Caco-2 (cell line): ENCODE measurements around the gene ATG9B. TPM values are rescaled to one million over a fixed set of nuclear protein-coding genes. Genes with fewer than 3 reads are reported as not detected.

Experiments used
- BruUV-seq: library from RNA; stranded (reverse); fragments of 400-500 nt; replicated peaks from 2 replicates; lab custom pipeline; 2021; lab: Mats Ljungman, UMichigan
- CTCF ChIA-PET: fragments of 300-600 bp; sonication (Branson Sonifier 250); formaldehyde crosslinking; loops from one replicate; lab custom pipeline; 2022; ENCODE audit warnings: antibody characterized with exemption; lab: Charles Lee
- POLR2A ChIA-PET: fragments of 300-600 bp; sonication (Branson Sonifier 250); formaldehyde crosslinking; loops from one replicate; lab custom pipeline; 2022; ENCODE audit warnings: antibody characterized with exemption; lab: Charles Lee
- DNase-seq, 2 experiments: peaks; one replicate each; pipeline versions ENCODE4 v3.0.0 to v3.0.0-alpha.2; 2020 to 2022
- H3K27me3 ChIP-seq: replicated peaks from 2 replicates; pipeline ENCODE4 v1.6.0; 2011; ENCODE audit warnings: low read length; ENCODE audit not compliant: control insufficient read depth, insufficient read depth
- H3K36me3 ChIP-seq: 2 replicates; pipeline ENCODE4 v1.5.1; 2011; ENCODE audit warnings: low read length; ENCODE audit not compliant: control insufficient read depth, insufficient read depth
- H3K4me1 ChIP-seq: fragments of 250-450 bp; sonication (Bioruptor Pico); 2 replicates; pipeline ENCODE4 v1.5.1; 2020; ENCODE audit warnings: mild to moderate bottlenecking
- H3K4me3 ChIP-seq: 2 replicates; pipeline ENCODE4 v1.5.1; 2011; ENCODE audit warnings: low read depth, mild to moderate bottlenecking, control low read depth, low read length
- H3K9me3 ChIP-seq: fragments of 250-450 bp; sonication (Bioruptor Pico); 2 replicates; pipeline ENCODE4 v1.5.1; 2020; ENCODE audit warnings: mild to moderate bottlenecking, moderate library complexity
- H3K27ac Mint-ChIP-seq: one replicate; pipeline ENCODE4 v1.8.0; 2022; ENCODE audit warnings: mixed read lengths; ENCODE audit not compliant: unreplicated experiment
- H3K27me3 Mint-ChIP-seq: one replicate; pipeline ENCODE4 v1.8.0; 2022; ENCODE audit warnings: mixed read lengths; ENCODE audit not compliant: insufficient read depth, unreplicated experiment
- H3K36me3 Mint-ChIP-seq: one replicate; pipeline ENCODE4 v1.8.0; 2022; ENCODE audit warnings: mild to moderate bottlenecking, mixed read lengths; ENCODE audit not compliant: insufficient read depth, unreplicated experiment
- H3K4me1 Mint-ChIP-seq: one replicate; pipeline ENCODE4 v1.8.0; 2022; ENCODE audit warnings: low read depth, mixed read lengths; ENCODE audit not compliant: unreplicated experiment
- H3K4me3 Mint-ChIP-seq: one replicate; pipeline ENCODE4 v1.8.0; 2022; ENCODE audit warnings: mild to moderate bottlenecking, moderate library complexity, mixed read lengths; ENCODE audit not compliant: unreplicated experiment
- H3K9me3 Mint-ChIP-seq: one replicate; pipeline ENCODE4 v1.8.0; 2022; ENCODE audit warnings: mixed read lengths; ENCODE audit not compliant: unreplicated experiment
- CTCF ChIP-seq, 2 experiments: fragments of 200-600 bp in 1 of 2; IDR thresholded peaks; 1 replicate in 1 of 2; 2 replicates in 1 of 2; pipeline versions ENCODE4 v1.5.1 to v1.8.0; 2011 to 2022; ENCODE audit warnings: antibody characterized with exemption in 1 of 2, control low read depth in 1 of 2, inconsistent platforms in 1 of 2, low read depth in 1 of 2, low read length in 1 of 2, mild to moderate bottlenecking in 1 of 2, moderate library complexity in 1 of 2; ENCODE audit not compliant: insufficient read depth in 1 of 2, severe bottlenecking in 1 of 2, unreplicated experiment in 1 of 2
- intact Hi-C: fragments of 100-400 bp; cut with micrococcal nuclease; formaldehyde crosslinking; loops from one replicate; pipeline ENCODE4 v1.10.0; 2022; ENCODE audit not compliant: unreplicated experiment
- total RNA-seq: library from RNA; stranded (reverse); gene quantifications from 2 replicates; pipeline ENCODE4 v1.2.3, GENCODE V29; 2022

Gene ATG9B
- total RNA-seq, 1 experiment from 2014 or later: 4.3 TPM

DNA sequence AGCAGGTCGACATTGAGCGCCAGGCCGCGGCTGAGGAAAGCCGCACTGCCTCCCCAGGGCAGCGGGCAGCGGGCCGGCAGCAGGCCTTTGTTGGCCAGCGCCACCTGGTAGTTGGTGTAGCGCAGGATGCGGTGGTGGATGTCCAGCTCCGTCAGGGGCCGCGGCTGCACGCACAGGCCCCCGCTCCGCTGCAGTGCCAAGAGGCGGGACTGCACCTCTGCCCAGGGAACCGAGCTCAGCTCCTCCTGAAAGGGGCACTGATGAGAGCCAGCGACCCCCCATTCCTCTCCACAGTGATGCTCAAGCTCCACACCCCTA is 5.2 kb downstream of the ATG9B start:
- Histone ChIP-seq H3K4me1 (peaks cover 25% of the 10 kb centered on the region), H3K36me3 (no peaks in the 10 kb centered on the region), H3K9me3 (no peaks in the 10 kb centered on the region), H3K4me3 (peak overlapping the region; percentile 20; the same call in 1 of the 2 replicates), H3K27me3 (no peaks in the 10 kb centered on the region)
- TF ChIP-seq CTCF (IDR thresholded peaks at IDR 0.05; ENCODE audit: insufficient read depth in 1 of 2, low read depth in 1 of 2, low read length in 1 of 2, severe bottlenecking in 1 of 2, unreplicated experiment in 1 of 2): no peak
- ChIA-PET POLR2A (interaction anchor here (1.3 kb wide), 1 partner anchor 9 kb away, joined by 4 read pairs; the partner anchor contains the start of gene ABCB8), CTCF (interaction anchor here (0.5 to 3.3 kb wide), 6 partner anchors 9 to 93 kb away, joined by 3 to 54 read pairs (median 7); partner anchors contain the start of gene ABCB8)
- Mint-ChIP-seq H3K36me3 (no peaks in the 10 kb centered on the region), H3K4me3 (peak overlapping the region; percentile 61), H3K4me1 (peaks cover 12% of the 10 kb centered on the region), H3K9me3 (no peaks in the 10 kb centered on the region), H3K27ac (no peak overlapping the region), H3K27me3 (peaks cover 6% of the 10 kb centered on the region)
- DNase-seq: no peak
- no TSS peak for BruUV-seq
- intact Hi-C loops: no loop called here

DNA sequence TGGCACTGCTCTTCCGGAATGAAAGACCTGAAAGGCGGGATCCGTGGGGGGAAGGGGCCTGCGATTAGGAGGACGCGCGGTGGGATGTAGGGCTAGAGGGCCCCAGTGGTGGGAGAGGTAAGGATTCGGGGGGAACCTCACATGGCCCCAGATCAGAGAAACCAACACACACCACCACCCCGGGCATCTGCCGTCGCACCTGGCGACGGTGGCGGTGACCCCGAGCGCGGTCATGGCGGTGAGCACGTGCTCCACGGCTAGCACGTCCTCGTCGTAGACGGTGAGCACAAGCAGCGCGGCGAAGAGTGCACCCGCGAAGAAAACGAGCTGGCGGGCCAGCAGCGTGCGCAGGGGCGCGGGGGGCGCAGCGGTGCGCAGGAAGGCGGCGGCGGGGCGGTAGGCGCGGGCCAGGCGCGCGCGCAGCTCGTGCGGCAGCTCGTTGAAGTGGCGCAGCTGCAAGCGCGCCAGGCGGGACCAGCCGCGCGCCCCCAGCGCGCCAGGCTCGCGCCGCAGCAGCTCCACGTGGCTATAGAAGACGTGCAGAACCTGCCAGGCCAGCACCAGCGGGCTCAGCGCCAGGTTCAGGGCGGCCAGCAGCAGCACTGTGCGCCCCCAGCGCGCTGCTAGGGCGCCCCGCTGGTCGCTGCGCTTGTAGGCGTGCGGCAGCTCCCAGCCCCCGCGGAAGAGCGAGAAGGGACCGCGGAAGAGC is 5.7 kb downstream of the ATG9B start:
- peaks cover 12% of the 10 kb centered on the region for H3K4me1 Mint-ChIP-seq
- no TSS peak for BruUV-seq
- peak overlapping the region; percentile 77 for H3K4me3 Mint-ChIP-seq
- no peaks in the 10 kb centered on the region for H3K27me3 ChIP-seq
- CTCF ChIA-PET: interaction anchor here (0.7 to 3.3 kb wide), 13 partner anchors 9 to 176 kb away, joined by 3 to 54 read pairs (median 4); partner anchors contain the start of genes ABCB8 and FASTK
- POLR2A ChIA-PET: interaction anchor here (1.3 kb wide), 1 partner anchor 9 kb away, joined by 4 read pairs; the partner anchor contains the start of gene ABCB8
- H3K4me3 ChIP-seq: peak overlapping the region; percentile 33
- H3K36me3 Mint-ChIP-seq: no peaks in the 10 kb centered on the region
- H3K9me3 ChIP-seq: no peaks in the 10 kb centered on the region
- peaks cover 25% of the 10 kb centered on the region for H3K4me1 ChIP-seq
- peaks cover 6% of the 10 kb centered on the region for H3K27me3 Mint-ChIP-seq
- no peaks in the 10 kb centered on the region for H3K9me3 Mint-ChIP-seq
- peak in 1 of 2 experiments; percentile 32 for DNase-seq
- peak overlapping the region; percentile 80 for H3K27ac Mint-ChIP-seq
- no peaks in the 10 kb centered on the region for H3K36me3 ChIP-seq
- TF ChIP-seq CTCF (IDR thresholded peaks at IDR 0.05; ENCODE audit: insufficient read depth in 1 of 2, low read depth in 1 of 2, low read length in 1 of 2, severe bottlenecking in 1 of 2, unreplicated experiment in 1 of 2): no peak
- intact Hi-C loops: loop anchor here (1.0 kb wide), 2 partner anchors 10 to 55 kb away; partner anchors contain the start of gene ABCB8

DNA sequence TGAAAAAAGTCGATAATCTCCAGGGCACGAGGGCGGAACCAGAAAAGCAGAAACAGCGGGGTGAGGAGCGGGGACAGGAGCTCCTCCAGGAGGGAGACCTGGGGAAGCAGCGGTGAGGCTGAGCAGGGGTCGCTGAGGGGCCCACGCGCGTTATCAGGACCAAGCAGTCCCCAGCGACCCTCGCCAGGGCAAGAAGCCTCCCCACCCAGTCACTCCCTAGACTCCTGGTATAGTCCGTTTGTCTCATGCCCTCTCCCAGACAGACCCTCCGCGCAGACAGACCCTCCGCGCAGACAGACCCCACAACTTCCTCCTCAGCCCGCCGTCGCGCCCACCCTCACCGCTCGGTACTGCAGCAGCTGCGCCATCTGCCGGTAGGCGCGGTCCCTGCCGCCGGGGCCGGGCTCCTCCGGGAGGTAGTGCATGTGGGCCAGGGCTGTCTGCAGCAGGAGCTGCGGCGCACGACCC is 6.3 kb downstream of the ATG9B start:
- peaks cover 6% of the 10 kb centered on the region for H3K27me3 Mint-ChIP-seq
- ChIA-PET POLR2A (interaction anchor here (1.3 kb wide), 1 partner anchor 10 kb away, joined by 4 read pairs; the partner anchor contains the start of gene ABCB8), CTCF (interaction anchor here (0.7 to 3.3 kb wide), 13 partner anchors 8 to 176 kb away, joined by 3 to 54 read pairs (median 4); partner anchors contain the start of genes ABCB8 and FASTK)
- no peaks in the 10 kb centered on the region for H3K27me3 ChIP-seq
- peak; percentile 74 to 89 for DNase-seq
- H3K9me3 ChIP-seq: no peaks in the 10 kb centered on the region
- no peaks in the 10 kb centered on the region for H3K36me3 Mint-ChIP-seq
- H3K4me3 ChIP-seq: peak overlapping the region; percentile 33
- H3K9me3 Mint-ChIP-seq: no peaks in the 10 kb centered on the region
- peaks cover 26% of the 10 kb centered on the region for H3K4me1 ChIP-seq
- intact Hi-C loops: loop anchor here (1.0 kb wide), 2 partner anchors 10 to 55 kb away; partner anchors contain the start of gene ABCB8
- H3K36me3 ChIP-seq: no peaks in the 10 kb centered on the region
- peak overlapping the region; percentile 80 for H3K27ac Mint-ChIP-seq
- peak; percentile 91 to 98 for TF ChIP-seq CTCF (IDR thresholded peaks at IDR 0.05; ENCODE audit: insufficient read depth in 1 of 2, low read depth in 1 of 2, low read length in 1 of 2, severe bottlenecking in 1 of 2, unreplicated experiment in 1 of 2)
- no TSS peak for BruUV-seq
- peaks cover 12% of the 10 kb centered on the region for H3K4me1 Mint-ChIP-seq
- peak overlapping the region; percentile 77 for H3K4me3 Mint-ChIP-seq
